HG03571 (cell line): Measurements from ENCODE around the gene SLC39A8.
"Not testable (repeated sequence)": the region's sequence is repeated elsewhere in the genome, so short reads cannot be mapped to it uniquely, and the experiment has no call there.

Experiments used
- ATAC-seq: cut with Tn5 transposase; IDR thresholded peaks from one replicate; pipeline ENCODE4 v1.9.1; 2021; ENCODE audit not compliant: unreplicated experiment

Gene SLC39A8

DNA sequence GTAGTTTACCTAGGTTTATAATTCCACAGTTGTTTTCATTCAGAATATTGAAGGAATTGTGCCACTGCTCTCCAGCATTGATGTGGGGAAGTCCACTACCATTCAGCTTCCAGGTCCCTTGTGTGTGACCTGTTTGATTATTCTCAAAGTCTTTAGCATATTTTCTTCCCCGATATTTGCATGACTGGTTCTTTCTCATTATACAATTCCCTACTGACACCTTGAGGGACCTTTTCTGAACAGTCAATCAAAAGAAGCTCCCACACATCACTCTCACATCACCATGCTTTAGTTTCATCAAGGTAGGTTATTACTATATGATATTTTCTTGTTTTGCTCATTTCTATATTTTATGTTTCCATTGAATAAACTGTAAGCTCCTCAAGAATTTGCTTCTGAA is 44.1 kb downstream of the SLC39A8 start:
- no peak for ATAC-seq

DNA sequence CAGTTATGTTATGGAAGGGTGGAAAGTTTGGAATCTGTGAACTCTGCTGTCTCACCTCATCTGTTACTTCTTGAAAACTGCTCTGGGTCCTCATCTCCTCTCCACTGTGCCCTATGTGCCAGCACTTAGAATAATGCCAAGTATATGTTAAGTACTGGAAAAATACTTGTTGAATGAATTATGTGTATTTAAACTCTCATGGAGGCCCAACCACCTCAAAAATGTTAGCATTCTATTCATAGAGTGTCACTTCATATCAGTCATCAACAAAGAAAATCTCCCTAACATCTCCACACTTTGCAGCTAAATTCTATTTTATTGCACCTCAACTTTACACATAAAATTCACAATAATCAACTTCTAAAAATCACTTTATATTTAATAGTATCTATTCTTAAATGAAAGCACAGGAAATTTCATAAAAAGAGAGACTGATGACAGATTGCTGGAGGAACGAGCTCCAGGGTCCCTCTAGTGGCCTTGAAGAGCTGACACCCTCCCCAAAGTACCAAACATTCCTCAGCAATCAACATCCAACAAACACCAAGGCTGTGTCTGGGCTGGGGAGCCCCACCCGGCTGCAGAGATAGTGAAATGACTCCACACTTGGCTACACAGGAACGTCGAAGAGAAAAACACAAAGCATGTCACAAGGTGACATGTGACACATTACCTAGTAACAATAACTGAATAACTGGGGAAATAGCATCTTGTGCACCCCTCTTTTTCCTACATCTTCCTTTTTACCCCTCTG is 45.8 kb downstream of the SLC39A8 start:
- ATAC-seq, result peak; percentile 83

DNA sequence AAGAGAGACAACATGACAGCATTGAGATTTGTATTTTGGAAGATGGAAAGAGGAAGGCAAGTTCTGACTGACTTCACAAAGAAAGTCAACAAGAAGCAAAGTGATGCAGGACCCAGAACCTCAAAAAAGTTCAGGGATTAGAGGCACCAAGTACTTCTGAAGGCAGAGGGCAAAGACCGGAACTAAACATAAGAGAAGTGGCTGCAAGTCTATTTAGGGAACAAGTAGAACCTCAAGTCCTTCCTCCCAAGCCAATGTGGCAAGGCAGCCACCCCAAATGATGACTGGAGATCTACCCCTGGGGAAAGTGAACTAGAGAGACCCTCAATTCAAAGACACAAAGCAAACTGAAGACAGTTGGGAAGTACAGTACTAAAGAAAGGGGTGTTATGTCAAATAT is 46.6 kb downstream of the SLC39A8 start:
- ATAC-seq, result no peak

DNA sequence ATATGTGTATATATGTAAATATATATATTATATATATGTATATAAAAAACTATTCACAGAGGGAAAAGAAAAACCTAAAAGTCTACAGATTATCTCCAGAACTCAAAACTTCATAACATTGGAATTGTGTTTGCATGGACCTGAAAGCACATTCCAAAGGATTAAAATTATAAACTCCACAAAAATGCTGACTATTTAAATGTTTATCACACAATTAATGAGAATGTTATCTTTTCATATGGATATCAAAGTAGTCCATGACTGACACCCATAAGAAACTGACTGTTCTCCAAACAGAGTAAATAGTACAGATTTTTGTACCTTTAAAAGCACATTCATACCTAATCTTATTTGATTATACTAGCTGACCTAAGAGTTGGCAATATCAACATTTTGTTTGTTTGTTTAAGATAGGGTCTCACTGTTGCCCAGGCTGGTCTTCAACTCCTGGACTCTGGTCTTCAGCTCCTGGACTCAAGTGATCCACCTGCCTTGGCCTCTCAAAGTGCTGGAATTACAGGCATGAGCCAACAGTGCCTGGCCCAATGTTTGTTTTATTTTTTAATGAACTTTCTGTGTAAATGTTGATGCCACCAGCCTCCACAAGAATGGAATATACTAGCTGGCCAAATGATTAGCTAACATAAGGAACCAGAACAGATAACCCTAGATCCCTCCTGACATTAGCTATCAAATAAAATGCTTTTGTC is 50.0 kb downstream of the SLC39A8 start:
- ATAC-seq, result no peak

DNA sequence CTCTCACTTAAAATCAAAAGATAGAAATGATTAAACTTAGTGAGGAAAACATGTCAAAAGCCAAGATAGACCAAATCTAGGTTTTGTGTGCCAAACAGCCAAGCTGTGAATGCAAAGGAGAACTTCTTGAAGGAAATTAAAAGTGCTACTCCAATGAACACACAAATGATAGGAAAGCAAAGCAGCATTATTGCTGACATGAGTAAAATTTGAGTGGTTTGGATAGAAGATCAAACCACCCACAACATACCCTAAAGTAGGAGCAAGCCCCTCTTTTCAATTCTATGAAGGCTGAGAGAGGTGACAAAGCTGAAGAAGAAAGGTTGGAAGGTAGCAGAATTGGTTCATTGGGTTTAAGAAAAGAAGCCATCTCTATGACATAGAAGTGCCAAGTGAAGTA is 56.8 kb downstream of the SLC39A8 start:
- ATAC-seq, result no peak

DNA sequence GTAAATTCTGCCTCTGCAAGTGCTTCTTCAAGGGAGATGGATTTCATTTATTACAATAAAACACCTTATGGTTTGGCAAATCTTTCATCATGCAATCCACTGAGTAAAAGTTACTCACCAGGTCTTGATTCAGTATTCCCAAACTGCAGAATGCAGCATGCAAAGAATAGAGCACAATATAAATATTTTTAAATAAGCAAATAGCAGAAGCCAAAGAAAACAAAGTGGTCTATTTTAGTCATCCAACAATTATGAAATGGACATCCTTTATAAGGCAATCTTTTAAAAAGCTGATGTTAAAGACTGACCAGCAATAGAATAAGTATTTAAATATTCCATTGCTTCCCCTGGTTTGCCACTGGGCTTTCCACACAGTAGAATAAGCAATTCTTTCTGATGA is 59.5 kb downstream of the SLC39A8 start:
- ATAC-seq, result no peak

DNA sequence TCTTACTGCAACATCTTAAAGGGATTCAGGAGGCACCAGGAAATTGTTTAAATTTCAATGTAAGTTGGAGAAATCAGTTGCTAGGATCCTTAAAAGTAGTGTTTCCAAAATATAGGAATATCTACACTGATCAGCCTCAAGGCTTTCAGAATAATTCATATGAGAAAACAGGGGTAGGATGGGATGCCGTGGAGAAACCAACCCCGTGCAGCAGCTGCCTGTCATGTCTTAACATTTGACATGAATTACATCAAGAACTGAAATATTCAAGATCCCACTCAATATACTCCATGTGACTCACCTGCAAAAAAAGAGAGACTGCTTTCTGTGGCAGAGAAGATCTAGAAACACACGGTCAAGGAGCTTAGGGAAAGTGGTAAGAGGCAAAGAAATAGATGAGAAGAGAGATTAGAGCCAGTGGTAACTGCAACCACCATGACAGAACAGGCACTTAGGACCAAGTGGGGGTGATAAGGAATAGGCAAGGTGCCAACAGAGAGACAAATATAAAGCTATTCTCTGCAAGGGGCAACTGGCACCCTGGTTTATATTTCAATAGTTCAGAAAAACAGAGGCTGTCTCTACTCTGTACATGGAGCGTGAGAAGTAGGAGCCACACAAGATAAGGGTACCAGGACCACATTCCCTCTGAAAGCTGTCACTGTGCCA is 64.0 kb downstream of the SLC39A8 start:
- no peak for ATAC-seq

DNA sequence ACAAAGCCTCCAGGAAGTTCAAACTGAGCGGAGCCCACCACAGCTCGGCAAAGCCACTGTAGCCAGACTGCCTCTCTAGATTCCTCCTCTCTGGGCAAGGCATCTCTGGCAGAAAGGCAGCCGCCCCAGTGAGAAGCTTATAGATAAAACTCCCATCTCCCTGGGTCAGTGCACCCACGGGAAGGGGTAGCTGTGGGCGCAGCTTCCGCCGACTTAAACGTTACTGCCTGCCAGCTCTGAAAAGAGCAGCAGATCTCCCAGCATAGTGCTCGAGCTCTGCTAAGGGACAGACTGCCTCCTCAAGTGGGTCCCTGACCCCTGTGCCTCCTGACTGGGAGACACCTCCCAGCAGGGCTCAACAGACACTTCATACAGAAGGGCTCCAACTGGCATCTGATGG is 72.0 kb downstream of the SLC39A8 start:
- ATAC-seq, result not testable (repeated sequence)

DNA sequence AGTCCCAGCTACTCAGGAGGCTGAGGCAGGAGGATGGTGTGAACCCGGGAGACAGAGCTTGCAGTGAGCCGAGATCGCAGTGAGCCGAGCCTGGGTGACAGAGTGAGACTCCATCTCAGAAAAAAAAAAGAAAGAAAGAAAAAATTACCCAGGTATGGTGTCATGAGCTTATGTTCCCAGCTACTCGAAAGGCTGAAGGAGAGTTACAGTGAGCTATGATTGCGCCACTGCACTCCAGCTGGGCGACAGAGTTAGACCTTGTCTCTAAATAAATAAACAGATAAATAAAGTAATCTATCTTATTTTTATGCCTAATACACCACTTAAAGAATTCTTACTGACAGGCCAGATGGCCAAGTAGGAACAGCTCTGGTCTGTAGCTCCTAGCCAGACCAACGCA is 73.0 kb downstream of the SLC39A8 start:
- no peak for ATAC-seq

DNA sequence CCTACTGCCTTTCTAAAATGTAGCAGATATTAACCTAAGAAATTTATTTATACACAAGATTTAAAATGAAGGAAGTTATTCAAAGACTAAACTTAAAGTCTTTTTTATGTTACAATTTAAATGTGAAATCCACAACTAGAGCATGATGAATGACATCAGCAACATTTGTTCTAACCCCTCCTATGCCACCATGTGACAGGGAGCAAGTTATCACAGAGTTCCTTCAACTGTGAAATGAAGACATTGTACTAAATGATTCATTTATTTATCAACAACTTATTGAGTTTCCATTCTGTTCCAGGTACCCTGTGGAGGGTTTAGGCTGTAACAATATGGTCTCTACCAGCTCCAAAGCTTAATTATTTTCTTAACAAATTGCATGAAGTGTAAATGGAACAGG is 76.9 kb downstream of the SLC39A8 start:
- ATAC-seq, result no peak

DNA sequence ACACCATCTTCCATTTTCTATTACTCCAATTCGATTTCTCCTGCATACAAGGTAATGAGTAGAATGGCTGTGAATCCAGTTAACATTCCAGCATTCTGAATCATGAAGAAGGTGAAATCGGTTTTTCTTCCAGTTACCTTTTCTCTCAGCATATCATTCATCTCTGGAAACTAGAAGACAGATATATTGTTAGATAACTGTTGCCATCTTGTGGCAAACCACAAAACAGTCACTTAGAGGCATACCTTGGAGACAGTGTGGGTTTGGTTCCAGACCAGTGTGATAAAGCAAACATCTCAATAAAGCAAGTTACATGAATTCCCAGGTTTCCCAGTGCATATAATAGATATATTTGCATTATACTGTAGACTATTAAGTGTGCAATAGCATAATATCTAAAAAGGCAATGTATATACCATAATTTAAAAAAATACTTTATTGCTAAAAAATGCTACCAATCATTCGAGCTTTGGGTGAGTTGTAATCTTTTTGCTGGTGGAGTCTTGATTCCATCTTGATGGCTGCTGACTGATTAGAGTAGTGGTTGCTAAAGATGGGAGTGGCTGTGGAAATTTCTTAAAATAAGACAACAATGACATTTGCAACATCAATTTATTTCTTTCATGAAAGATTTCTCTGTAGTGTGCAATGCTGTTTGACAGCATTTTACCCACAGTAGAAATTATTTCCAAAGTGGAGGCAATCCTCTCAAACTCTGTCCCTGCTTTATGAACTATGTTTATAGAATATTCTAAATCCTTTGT is 82.1 kb downstream of the SLC39A8 start:
- peak; percentile 81 for ATAC-seq

DNA sequence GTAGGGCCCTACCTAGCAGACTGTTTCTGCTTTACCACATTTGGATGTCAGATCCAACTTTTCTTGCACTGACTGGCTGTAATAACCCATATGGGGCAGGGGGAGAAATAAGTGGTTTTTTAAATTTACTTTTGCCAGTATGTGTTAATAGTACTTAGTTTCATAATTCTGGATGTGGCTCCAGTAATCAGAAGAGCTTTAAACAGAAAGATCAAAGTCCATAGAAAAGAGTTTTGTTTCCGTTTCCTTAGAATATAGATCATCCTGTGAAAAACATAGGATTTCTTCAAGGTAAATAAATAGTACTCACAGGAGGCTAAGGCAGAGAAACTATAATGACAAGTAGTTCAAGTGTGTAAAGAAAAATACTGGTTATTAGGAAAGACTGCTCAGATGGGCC is 85.6 kb downstream of the SLC39A8 start:
- no peak for ATAC-seq

DNA sequence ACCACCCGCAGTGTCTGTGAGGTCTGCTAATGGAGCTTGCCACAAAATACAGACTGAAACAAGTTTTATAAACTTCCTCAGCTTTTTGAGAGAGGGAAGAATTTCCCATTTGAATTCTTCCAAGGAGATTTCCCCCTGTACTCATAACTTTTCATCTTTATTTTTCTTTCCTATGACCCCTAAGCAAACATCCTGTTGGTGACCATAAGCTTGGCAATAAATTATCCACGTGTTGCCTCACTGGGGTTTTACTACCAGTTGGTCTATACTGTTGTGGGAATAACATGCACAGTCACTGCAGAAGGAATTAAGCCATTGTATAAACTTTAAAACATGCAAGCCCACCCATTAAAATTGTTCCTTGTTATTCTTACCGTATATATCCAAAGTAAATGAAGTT is 86.2 kb downstream of the SLC39A8 start:
- no peak for ATAC-seq

DNA sequence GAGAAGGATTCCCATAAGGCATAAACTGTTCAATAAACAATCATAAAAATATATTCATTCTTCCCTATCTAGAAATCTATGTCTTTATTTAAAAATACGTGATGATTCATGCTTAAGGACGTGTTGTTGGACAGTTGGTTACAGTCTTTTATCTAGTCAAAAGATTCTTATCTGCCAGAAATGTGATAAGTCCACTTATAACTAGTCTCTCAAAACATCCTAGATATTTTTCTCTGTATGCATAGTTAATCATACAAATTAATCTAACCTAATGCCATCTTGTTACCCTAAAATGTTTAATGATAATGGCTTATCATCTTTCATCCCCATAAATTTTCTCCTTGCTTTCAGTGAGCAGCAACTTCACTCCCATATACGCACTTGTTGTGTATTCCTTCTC is 89.0 kb downstream of the SLC39A8 start:
- no peak for ATAC-seq

DNA sequence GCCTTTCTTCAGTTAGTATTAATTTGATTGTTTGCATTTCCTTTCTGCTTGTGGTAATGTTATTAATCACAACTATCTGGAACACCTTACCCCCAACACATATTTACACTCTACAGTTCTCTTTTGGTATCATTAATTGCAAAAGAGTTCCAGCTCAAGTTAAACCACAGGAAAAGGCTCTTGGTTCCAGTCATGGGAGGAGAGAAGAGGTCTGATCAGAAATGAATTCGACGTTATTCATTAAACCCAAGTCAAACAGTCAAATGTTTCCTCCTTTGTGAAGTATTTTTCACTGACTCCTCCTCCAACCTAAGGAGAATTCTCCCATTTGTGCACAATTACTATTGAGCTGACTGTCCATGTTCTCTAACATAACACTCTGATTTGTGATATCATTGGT is 91.4 kb downstream of the SLC39A8 start:
- ATAC-seq, result no peak

DNA sequence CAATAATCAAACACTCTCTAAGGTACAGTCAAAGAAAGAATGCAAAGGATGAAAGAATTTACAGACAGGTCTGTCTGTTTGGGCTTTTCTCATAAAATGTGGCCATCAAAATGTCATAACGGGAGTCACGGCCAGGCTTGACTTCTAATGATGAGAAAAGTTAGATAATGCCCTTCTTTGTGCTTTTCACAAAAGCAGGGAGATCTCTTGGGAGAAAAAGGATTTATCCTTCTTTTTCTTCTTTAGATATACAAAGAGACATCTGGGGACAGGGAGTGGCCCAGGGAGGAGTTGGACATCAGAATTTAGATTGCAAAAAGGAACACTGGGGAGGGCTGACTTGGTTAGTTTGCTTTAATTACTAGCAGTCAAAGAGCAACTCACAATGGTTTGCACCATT is 93.1 kb downstream of the SLC39A8 start:
- no peak for ATAC-seq

DNA sequence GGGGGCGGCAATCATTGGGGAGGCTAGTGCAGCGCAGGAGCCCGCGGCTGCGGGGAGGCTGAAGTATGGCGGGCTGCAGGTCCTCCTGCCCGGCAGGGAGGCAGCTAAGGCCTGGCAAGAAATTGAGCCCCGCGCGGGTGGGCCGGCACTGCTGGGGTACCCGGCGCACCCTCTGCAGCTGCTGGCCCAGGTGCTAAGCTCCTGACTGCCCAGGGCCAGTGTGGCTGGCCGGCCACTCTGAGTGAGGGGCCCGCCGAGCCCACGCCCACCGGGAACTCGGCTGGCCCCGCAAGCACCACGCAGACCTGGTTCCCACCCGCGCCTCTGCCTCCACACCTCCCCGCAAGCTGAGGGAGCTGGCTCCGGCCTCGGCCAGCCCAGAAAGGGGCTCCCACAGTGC is 94.9 kb downstream of the SLC39A8 start:
- ATAC-seq, result no peak

DNA sequence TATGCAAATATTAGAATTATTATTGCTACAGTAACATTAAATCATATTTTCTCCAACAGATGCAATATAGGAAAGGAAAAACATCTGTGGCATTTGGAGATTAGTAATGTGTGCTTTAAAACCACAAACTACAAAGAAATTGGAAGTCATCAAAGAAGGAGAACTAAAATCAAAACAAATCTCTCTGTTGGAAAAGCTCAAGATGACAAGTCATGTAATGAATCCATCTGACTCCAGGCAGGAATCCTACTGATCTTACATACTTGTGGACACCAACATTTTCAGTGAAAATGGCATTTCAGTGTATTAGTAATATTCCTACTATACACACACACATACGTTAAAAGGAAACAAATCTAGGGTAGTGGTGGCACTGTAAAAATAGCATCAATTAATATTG is 98.2 kb downstream of the SLC39A8 start:
- no peak for ATAC-seq

DNA sequence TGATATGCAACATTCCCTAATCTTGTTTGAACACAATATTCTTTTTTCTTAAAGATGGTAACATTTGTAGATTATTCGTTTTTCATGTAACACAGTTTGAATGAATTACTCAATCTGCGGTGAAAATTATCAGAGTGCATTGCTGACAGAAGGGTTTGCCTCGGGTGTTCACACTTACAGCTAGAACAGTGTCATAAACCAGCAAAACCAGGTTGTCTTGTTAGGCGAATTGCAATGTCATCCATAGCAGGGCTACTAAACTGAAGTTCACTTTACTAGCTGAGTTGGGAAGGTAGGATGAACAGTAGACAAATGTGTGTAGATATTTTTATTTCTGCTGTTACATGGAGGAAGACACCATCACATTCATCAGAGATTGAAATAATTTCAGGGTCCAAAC is 98.9 kb downstream of the SLC39A8 start:
- ATAC-seq, result no peak

DNA sequence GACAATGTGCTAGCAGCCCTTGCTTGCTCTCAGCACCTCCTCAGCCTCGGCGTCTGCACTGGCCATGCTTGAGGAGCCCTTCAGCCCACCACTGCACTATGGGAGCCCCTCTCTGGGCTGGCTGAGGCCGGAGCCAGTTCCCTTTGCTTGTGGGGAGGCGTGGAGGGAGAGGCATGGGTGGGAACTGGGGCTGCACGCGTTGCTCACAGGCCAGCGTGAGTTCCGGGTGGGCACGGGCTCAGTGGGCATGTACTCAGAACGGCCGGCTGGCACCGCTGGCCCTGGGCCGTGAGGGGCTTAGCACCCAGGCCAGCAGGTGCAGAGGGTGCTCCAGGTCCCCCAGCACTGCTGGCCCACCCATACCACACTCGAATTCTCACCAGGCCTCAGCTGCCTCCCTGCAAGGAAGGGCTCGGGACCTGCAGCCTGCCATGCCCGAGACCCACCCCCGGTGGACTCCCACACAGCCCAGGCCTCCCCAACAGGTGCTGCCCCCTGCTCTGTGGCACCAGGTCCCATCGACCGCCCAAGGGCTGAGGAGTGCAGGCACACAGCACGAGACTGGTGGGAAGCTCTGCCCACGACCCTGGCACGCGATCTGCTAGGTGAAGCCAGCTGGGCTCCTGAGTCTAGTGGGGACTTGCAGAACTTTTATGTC is 100.3 kb downstream of the SLC39A8 start:
- ATAC-seq, result no peak

DNA sequence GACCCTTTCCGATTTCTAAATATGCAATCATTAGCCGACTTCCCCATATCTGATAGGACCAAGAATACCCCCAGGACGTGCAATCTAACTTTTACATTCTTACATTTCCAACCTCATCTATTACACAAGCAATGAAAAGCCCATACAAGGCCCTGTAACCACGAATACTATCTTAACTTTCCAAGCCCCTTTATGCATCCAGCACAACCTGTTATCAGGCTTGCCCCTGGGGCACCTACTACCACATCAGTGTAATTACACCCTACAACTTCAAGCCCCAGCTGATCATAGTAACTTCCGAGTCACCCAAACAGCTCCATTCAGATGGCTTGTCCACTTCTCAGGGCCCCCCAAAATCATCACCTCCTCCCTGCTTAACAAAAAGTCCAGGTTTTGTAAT is 102.0 kb downstream of the SLC39A8 start:
- ATAC-seq, result not testable (repeated sequence)
